Epidermal melanocyte (primary cell): ENCODE measurements around the gene CFAP47.

ENCODE experiments used
- DNase-seq: peaks from one replicate; pipeline ENCODE4 v3.0.0; 2011; ENCODE audit warnings: low spot score; ENCODE audit not compliant: insufficient read length

CFAP47 gene

DNA sequence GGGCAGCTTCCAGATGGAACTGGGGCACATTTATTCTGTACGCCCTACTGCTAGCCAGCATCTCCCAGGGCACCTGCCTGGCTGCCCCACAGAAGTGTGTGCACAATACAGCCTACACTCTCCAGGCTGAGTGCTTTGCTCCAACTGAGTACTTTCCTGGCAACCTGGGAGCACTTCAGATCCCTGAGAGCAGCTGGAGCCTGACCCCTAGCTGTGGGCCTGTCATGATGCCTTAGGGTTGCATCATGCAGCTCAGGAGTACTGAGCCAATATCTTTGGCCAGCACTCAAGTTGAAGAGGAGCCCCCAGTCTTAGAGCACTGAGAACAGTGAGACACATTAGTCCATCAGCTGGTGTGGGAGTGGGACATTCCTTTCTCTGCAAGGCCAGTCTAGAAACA lies 321.9 kb downstream of the CFAP47 start:
- DNase-seq: no peak

DNA sequence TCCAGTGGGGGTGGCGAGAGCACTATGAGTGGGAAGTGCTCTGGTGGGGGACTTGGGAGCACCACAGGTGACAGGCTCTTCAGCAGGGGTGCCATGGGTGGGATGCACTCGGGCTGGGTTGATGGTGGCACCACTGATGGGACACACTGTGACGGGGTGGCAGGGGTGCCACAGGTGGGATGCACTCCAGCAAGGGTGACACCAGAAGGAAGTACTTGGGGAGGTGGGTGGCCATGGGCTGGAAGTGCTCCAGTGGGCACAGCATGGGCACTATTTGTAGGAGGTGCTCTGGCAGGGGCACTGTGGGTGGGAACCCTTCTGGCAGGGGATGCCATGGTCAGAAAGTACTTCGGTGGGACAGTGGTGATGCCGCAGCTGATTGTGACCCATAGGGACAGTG lies 346.6 kb downstream of the CFAP47 start:
- DNase-seq: no peak

DNA sequence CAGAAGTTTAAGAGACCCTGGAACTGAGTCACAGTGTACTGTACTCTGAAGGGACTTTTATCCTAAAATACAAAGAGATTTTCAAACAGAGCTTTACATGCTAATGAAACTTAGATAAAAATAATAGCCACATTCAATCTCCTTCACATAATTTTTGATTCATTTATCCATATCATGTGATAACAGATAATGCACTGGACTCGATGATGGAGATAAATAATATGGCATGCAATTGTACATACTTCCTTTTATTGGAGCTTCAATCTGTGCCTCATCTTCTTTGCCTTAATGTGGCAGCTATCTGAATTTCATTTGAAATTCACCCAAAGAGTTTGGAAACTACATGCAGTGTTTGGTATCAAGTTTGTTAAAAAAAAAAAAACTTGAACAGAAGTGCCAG lies 390.6 kb downstream of the CFAP47 start:
- DNase-seq: no peak

DNA sequence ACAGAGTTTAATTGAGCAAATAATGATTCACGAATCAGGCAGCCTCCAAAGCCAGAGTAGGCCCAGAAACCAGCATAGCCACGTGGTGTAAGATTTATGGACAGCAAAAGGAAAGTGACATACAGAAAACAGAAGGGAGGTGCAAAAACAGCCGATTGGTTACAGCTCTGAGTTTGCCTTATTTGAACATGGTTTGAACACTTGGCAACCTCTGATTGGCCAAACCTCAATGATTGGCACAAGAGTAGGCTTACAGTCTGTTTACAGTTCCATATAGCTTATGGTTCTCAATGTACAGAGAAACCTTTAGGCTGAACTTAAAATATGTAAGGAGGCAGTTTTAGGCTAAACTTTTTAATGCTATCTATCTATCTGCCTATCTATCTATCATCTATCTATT lies 394.8 kb downstream of the CFAP47 start:
- DNase-seq: no peak

DNA sequence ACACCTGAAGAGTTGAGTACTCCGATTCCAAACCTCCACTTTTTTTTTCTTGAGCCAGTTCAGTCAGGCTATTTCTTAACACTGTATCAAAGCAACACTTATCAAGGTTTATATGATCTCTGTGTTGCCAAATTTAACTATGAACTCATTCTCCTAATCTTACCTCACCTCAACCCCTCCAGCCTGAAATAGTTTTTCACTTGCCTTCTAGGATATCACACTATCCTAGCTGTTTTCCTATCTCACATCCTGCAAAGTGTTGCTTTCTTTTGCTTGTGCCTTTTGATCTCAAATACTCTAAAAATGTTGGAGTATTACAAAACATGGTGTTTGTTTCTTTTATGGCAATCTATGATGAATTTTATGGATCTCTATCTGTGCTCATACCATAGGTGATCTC lies 415.0 kb downstream of the CFAP47 start:
- no peak for DNase-seq

DNA sequence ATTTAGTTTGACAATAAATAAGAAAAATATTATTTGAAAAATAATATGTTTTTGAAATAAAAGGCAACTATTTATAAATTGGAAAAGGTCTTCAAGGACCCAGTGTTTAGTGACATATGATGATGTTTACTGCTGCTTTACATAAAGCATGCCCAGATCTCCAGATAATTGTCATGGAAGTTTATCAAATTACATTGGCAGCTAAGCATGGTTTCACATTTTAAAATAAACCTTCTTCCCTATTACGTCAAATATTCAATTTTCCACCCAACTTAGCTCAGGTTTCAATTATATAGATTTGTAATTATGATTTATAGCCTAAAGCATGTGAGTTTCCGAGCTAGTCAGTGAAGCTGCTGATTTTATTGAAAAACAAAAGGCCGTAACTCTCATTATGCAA lies 417.2 kb downstream of the CFAP47 start:
- DNase-seq: no peak

DNA sequence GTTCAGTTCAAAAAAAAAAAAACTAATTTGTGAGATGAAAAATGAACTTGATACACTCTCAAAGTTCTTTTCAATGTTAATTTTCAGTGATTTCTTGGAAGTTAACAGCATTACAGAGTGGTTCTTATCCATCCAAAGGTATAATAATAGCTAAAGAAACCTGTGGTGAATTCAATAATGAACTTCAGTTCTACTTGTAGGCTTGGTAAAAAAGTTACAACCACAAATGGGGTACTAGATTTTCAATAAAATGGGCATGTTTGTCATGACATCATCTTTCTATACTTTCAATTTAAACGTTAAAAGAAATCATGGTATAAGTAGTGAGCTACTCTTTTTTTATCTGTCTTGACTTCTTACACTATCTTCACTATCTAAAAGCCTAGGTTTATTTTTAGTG lies 424.8 kb downstream of the CFAP47 start:
- no peak for DNase-seq

DNA sequence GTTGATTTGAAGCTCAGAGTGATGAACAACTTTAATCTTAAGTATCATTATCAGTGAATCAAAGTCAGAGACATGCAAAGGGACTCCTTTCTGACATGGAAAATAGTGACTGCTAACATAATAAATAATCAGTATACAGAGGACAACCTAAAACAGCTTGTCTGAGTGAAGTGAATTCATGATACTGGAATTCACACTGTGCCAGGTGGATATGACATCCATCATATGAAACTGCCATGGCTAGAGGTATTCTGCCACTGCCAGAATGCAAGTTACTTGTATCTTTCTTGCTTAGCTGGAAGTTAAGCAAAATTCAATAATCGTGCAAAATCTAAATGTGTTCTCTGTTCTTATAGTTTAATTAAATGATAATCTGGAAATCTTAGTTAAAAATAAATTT lies 429.0 kb downstream of the CFAP47 start:
- no peak for DNase-seq

DNA sequence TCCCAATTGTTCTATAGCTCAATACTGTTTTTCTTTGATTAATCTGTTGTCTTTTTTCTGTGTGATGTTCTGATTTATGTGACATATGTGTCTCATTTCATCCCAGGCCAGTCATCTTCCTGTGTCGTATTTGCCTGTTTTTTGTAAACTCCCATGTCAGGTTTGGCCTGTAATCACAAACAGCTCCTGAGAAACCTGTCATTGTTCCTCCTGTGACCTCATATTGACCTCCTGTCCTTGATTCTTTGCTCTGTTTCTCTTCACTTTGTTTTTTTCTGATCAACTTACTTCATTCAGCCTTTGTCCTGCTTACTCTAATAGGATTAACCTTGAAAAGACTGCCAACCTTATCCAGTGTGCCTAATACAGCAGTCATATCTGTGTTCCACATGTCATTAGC lies 438.3 kb downstream of the CFAP47 start:
- no peak for DNase-seq

DNA sequence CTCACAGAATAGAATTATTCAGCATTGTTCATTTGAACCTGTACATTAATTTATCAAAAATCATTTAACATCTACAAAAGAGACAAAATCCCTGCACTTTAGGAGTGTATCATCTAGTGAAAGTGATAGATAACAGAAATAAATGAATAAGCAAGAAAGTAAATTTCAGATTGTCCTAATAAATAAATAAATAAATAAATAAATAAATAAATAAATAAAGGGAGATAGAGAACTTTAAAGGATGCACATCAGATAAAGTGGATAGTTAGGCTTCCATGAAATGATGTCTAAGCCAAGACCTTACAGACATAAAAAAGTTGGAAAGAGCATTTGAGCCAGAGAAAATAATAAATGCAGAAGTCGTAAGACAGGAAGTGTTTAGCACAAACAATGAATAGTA lies 444.7 kb downstream of the CFAP47 start:
- DNase-seq: no peak

DNA sequence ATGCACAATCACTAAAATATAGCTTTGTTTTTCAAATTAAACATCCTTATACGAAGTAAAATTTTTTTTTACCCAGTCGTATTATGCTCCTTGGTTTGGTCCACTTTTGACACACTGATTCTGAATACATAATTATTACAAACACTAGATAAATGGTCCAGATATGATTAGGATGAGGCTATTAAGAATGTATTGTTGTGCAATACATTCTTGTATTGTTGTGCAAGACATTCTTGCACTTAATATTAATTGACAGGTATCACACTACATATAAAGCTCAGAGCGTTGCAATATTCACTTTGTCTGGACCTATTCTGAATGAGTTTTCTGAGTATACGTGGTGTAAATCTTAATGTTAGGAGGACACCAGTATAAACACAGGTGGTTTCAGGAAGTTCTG lies 464.0 kb downstream of the CFAP47 start:
- no peak for DNase-seq

DNA sequence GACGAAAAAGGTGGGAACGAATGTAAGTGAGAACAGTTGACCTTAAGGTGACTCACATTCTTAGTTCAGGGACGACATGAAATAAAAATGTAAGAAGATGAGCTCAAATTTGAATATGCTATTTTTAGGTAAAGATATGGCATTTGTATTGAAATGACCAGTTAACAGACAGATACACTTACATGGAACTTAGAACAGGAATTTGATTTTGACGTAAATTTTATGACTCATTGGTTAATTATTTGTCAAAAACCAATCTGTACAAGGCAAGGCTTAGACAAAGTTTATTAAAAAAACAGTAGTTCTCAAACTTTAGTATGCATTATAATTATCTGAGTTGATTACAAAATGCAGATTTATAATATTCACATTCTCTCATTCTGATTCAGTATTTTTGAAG lies 469.4 kb downstream of the CFAP47 start:
- DNase-seq: no peak

DNA sequence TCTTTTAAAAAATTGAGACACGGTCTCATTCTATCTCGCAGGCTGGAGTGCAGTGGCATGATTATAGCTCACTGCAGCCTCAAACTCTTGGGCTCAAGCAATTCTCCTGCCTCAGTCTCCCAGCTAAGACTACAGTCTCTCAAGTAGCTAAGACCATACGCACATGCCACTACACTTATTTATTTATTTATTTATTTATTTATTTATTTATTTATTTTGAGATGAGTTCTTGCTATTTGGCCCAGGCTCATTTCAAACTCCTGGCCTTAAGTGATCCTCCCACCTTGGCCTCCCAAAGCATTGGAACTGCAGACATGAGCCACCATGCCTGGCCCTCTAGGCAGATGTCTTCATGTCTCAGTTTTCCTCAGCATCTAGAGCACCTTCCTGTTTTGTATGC lies 482.2 kb downstream of the CFAP47 start:
- DNase-seq: no peak

DNA sequence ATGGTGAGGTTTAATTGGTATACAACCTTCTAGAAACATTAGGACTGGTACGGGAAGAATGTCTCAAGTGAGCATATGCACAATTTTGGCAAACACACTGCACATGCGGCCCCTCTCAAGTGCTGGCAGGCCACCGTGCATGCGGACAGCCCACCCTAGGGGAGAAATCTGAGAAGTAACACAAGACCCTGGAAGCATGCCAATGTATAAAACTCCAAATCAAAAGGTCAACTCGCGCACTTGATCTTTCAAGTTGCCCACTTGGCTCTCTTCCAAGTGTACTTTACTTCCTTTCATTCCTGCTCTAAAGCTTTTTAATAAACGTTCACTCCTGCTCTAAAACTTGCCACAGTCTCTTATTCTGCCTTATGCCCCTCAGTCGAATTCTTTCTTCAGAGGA lies 488.3 kb downstream of the CFAP47 start:
- no peak for DNase-seq

DNA sequence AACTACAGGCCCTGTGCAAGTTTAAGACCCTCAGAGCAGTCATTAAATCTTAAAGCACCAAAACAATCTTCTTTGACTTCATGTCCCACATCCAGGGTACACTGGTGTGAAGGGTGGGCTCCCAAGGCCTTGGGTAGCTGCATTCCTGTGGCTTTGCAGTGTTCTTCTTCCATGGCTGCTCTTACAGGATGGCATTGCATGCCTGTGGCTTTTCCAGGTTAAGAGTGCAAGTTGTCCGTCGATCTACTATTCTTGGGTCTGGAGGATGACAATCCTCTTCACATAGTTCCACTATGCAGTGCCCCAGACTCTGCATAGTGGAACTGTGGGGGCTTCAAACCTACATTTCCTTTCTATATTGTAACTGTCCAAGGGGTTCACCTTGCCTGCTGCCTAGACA lies 494.5 kb downstream of the CFAP47 start:
- no peak for DNase-seq

DNA sequence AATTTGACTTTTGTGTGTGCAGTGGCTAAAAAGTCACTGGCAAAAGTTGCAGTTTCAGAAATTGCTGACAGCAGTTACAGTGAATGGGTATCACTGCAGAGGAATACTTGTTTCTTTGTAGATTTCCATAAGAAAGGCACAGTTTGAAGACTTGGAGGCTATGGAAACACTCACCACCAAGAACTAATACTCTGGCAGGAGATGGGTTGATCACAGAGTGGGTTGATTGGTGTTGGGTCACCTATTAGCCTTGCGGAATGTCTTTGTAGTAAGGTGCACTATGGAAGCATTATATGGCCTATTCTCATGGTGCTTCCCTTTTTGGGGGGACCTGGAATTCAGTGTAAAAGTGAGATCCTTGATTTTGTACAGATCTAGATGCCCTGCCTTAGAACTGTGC lies 502.8 kb downstream of the CFAP47 start:
- DNase-seq: no peak

DNA sequence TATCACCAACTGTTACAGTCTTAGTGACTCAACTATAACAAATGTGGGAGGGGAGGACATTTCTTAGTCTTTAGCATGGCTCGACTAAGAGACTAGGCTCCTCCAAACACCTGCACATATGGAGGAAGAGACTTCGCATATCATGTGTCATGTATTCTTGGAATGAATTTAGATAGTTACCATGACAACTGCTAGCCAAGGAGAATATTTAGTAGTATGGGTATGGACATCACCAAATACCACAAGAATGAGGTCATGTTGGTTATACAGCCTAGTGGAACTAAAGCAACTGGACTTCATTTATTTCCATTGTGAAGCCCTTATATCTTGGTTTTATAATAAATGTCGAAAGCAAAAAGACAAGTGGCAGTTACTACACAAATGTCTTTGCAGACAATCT lies 512.3 kb downstream of the CFAP47 start:
- no peak for DNase-seq

DNA sequence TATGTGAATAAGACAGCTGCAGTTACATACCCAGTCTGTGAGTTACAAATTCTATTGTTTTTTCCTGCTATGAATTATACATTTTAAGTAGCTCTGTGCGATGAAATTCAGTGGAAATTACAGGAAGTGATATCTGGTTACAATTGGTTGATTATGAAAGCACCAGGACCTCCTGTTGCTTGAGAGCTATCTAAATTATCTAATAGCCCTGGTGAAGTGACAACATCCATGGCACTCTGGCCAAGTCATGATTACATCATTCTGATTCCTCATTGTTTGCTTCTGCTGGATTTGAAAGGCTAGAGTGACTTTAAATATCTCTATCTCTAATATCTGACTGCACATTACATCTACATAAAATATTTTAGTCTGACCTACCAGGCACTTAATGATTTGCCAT lies 515.0 kb downstream of the CFAP47 start:
- no peak for DNase-seq
